Lung (tissue), 12 donors: ENCODE results near the gene CCDC78. TPM values are rescaled to one million over a fixed set of nuclear protein-coding genes. Genes with fewer than 3 reads are reported as not detected.

Experiments
- ATAC-seq: fragments of 200-7000 bp; cut with Tn5 transposase; one replicate; pipeline ENCODE4 v1.9.1; 2020; ENCODE audit warnings: moderate number of reproducible peaks; ENCODE audit not compliant: insufficient read depth, low FRiP score
- DNase-seq, 3 donors: peaks; one replicate each; pipeline ENCODE4 v3.0.0-alpha.2; 2013 to 2017
- H3K27ac ChIP-seq, 2 donors: one replicate each; pipeline ENCODE4 v1.5.1; 2013; ENCODE audit warnings: mild to moderate bottlenecking in 2 of 2, moderate library complexity in 2 of 2, control low read depth in 1 of 2, inconsistent platforms in 1 of 2, low read depth in 1 of 2, low read length in 1 of 2
- H3K27me3 ChIP-seq, 3 donors: one replicate each; pipeline ENCODE4 v1.5.1; 2013; ENCODE audit warnings: low read length in 2 of 3; ENCODE audit not compliant: control insufficient read depth in 3 of 3, insufficient read depth in 3 of 3
- H3K36me3 ChIP-seq, 4 donors: one replicate each; pipeline ENCODE4 v1.5.1; 2013; ENCODE audit warnings: low read length in 4 of 4, mild to moderate bottlenecking in 1 of 4, moderate library complexity in 1 of 4; ENCODE audit not compliant: control insufficient read depth in 4 of 4, insufficient read depth in 4 of 4
- H3K4me1 ChIP-seq, 5 donors: one replicate each; pipeline ENCODE4 v1.5.1; 2013; ENCODE audit warnings: low read length in 5 of 5, mild to moderate bottlenecking in 2 of 5, moderate library complexity in 1 of 5; ENCODE audit not compliant: control insufficient read depth in 5 of 5, insufficient read depth in 5 of 5
- H3K4me3 ChIP-seq: one replicate; pipeline ENCODE4 v1.5.1; 2013; ENCODE audit warnings: mild to moderate bottlenecking, control low read depth, moderate library complexity
- H3K9ac ChIP-seq, 2 donors: one replicate each; pipeline ENCODE4 v1.5.1; 2013; ENCODE audit warnings: low read length in 2 of 2, control low read depth in 1 of 2; ENCODE audit not compliant: insufficient read depth in 1 of 2
- H3K9me3 ChIP-seq, 4 donors: one replicate each; pipeline ENCODE4 v1.5.1; 2013; ENCODE audit warnings: low read length in 3 of 4, mild to moderate bottlenecking in 1 of 4, moderate library complexity in 1 of 4; ENCODE audit not compliant: control insufficient read depth in 4 of 4, insufficient read depth in 3 of 4
- CTCF ChIP-seq: IDR thresholded peaks from 2 replicates; pipeline ENCODE4 v1.5.1; 2012; ENCODE audit warnings: mild to moderate bottlenecking; ENCODE audit errors: control extremely low read depth, extremely low read depth
- WGBS, 2 donors: extraction: QIAGEN DNeasy Blood & Tissue Kit; methylation state at CpG; one replicate each; pipeline ENCODE4 v1.1.7; 2013; 5-methylcytosine and 5-hydroxymethylcytosine counted together
- polyA plus RNA-seq, 2 donors: library from polyadenylated mRNA; stranded (reverse); fragments of 200-250 nt; gene quantifications; one replicate each; pipeline ENCODE4 v1.2.1, GENCODE V29; 2013
- total RNA-seq, 2 donors: library from RNA; depleted of rRNA in 1 of 2; stranded (reverse); fragments of >200 nt in 1 of 2; gene quantifications; one replicate each; pipeline ENCODE4 v1.2.1, GENCODE V29; 2014 to 2021
- donor health status: control.
- donor health status: control.
- donor health status: Bipolar disorder and iron deficiency.
- donor health status: healthy.
- donor health status: DM: yes; HTN: yes; CAD: no.

Gene CCDC78
- total and polyA plus RNA-seq, 4 donors = 25.6 to 71.6 (median 37.0) TPM

DNA sequence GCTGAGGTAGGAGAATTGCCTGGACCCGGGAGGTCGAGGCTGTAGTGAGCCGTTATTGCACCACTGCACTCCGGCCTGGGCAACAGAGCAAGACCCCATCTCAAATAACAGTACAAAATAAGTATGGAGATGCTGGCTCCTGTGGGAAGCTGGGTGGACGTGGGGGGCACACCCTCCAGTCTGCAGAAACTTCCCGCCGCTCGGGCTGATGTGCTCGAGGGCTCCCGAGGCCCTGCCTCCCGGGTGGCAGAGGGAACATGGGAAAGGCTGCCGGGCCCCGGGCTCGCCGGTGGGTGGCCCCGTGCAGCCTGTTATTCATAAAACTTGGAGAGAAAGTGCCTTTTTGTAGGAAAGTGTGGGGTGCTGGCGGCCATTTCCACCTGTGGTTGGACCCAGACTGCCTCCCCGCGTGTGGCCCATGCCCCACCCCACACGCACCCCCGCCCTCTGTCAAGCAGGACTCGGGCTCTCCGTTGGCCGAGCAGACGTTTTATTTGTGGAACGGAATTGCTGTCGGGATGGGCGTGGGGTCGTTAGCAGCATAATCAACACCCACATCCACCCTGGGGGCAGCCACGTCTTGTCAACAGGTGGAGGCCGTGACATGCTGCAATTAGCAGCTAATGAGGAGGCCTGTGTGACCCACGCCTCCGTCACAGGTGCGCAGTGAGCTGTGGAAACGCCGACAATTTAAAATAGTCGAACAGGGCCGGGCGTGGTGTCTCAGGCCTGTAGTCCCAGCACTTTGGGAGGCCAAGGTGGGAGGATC is 21.9 kb upstream of the CCDC78 start:
- Histone ChIP-seq H3K9ac (no peak overlapping the region), H3K4me3 (no peak overlapping the region), H3K9me3 (no peaks in the 10 kb centered on the region), H3K36me3 (no peaks in the 10 kb centered on the region), H3K4me1 (peaks cover 0 to 3% (median 0%) of the 10 kb centered on the region in 5 donors), H3K27me3 (no peaks in the 10 kb centered on the region), H3K27ac (no peak overlapping the region)
- no peak for TF ChIP-seq CTCF
- ATAC-seq (no peak), DNase-seq (no peak)
- 84 to 93% methylated on average over 39 of the region's 39 CpGs for WGBS, 2 donors

- no peak for ATAC-seq
- Histone ChIP-seq H3K9ac (no peak overlapping the region), H3K36me3 (no peaks in the 10 kb centered on the region), H3K4me1 (no peaks in the 10 kb centered on the region), H3K4me3 (no peak overlapping the region), H3K27me3 (no peaks in the 10 kb centered on the region), H3K9me3 (no peaks in the 10 kb centered on the region), H3K27ac (no peak overlapping the region)
- WGBS, 2 donors = 79 to 86% methylated on average over 13 of the region's 13 CpGs
- no peak for TF ChIP-seq CTCF
- DNase-seq = no peak
These were observed 20.4 kb upstream of the CCDC78 start for GRCh38 chr16:746637-747036.

DNA sequence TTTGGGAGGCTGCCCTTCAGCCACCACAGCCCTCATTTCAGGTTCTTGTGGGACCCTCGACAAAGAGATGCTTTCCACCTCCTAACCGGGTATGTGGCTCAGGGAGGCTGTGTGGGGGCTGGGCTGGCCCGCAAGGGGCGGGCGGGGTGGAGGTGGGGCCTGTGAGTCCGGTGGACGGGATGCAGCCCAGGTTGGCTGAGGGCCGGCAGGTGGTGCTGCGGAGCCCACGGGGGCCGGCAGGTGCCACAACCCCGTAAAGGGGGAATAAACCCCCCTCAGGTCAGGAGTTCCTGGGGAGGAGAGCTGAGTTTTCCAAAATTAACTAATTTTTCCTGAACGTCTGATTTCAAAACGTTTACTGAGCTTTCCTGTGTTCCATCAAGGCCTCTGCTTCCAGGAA is 19.5 kb upstream of the CCDC78 start:
- Histone ChIP-seq H3K27me3 (no peaks in the 10 kb centered on the region), H3K9me3 (no peaks in the 10 kb centered on the region), H3K36me3 (no peaks in the 10 kb centered on the region), H3K4me1 (peaks cover 0 to 4% (median 0%) of the 10 kb centered on the region in 5 donors), H3K27ac (no peak overlapping the region), H3K9ac (no peak overlapping the region), H3K4me3 (no peak overlapping the region)
- 2% methylated on average over 14 of the region's 14 CpGs for WGBS, 2 donors
- no peak for DNase-seq
- TF ChIP-seq CTCF = no peak
- ATAC-seq = no peak
